Right ventricle myocardium inferior (tissue), 1 donor: ENCODE measurements around the gene CBX5. TPM values are rescaled to one million over a fixed set of nuclear protein-coding genes. Genes with fewer than 3 reads are reported as not detected.
"Not testable (repeated sequence)": the region's sequence is repeated elsewhere in the genome, so short reads cannot be mapped to it uniquely, and the experiment has no call there.

ENCODE experiments used
- ATAC-seq: fragments of 200-7000 bp; cut with Tn5 transposase; one replicate; pipeline ENCODE4 v1.9.1; 2020; ENCODE audit warnings: mild to moderate bottlenecking, moderate library complexity
- DNase-seq: peaks from one replicate; pipeline ENCODE4 v3.0.0; 2021; ENCODE audit errors: missing footprints
- intact Hi-C: fragments of 100-400 bp; cut with DNase I; formaldehyde crosslinking; loops from one replicate; pipeline ENCODE4 v1.11.0; 2022
- total RNA-seq: library from RNA; stranded (reverse); fragmentation: NEBNext Ultra II Directional; extraction: Animal tissue kit (Norgen Biotek cat#: 25700); gene quantifications from one replicate; pipeline ENCODE4 v1.2.1, GENCODE V29; 2021
- donor health status: DM: no; HTN: yes; CAD: no; lungs with severe emphysema.

Gene CBX5
- total RNA-seq, 1 donor from 2014 or later = 43.0 TPM

DNA sequence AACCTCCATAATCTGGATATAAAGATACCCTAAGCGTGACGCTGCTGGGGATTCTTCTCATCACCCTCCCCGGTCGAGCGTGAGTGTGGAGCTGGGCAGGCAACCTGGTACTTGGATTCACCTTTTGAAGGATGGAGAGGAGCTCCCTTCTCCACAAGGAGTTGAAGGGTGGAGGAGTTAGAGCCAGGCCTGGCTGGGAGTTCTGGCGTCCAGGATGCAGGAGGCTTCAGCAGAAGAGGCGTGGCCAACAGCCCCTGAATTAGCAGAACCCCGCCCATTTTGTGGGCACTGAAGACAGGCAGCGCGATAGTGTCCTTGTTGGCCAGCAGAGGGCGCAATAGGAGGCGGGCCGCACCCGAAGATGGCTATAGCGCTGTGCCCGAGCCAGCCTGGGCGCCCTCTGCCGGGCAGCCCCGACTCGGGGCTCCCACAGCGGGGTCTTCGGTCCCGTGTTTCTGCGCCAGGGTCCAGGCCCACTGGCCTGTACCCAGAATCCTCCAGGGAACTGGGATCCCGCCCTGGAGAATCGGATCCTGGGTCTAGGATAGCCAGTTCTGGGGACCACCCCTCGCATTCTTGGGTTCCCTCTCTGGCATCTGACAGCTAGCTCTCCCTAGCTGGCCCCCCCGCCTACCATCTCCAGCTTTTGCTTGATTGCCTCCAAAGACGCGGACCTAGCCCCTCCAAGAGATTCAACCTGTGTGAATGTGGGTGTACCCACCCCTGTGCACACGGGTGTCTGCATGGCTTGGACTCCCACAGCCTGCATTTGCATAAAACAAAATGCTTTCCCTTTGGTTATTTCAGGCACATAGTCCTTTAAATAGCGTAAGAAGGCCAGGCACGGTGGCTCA lies 65.1 kb downstream of the CBX5 start:
- intact Hi-C loops = loop anchor here (5.0 kb wide), 1 partner anchor 63 kb away; no protein-coding TSS in a partner anchor
- DNase-seq (peak; percentile 93), ATAC-seq (peak; percentile 82)

DNA sequence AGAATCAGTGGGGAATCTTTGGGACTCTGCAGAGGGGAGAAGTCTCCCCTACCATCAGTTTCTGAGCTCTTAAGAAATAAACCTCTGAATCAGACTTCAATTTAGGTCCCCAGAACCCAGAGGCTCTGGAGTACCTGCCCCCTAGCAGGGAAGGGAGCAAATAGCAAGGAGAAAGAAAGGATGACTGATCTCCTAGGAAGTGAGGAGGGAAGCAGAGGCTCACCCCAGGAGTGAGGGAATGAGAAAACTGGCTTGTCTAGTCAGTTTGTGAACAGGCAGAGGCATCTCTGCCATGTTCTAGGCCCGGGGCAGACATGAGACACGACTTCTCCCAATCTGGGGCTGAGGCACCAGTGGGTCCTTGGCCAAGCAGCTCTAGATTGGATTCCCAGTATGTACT lies 66.8 kb downstream of the CBX5 start:
- intact Hi-C loops = no loop called here
- ATAC-seq = no peak
- no peak for DNase-seq

DNA sequence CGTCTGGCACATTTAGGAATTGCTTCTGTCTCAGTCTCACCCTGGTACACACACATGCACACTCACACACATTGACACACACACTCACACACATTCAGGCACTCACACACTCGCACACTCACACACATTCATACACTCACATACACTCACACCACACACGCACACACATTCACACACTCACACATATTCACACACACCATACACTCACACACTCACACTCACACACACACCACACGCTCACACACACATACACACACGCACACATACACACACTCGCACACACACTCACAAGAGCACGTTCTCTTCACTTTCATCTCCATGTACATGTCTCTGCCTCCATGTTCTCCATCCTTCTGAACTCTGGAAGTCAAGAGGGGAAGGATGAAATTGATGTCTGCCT lies 68.0 kb downstream of the CBX5 start:
- intact Hi-C loops = no loop called here
- ATAC-seq = no peak

DNA sequence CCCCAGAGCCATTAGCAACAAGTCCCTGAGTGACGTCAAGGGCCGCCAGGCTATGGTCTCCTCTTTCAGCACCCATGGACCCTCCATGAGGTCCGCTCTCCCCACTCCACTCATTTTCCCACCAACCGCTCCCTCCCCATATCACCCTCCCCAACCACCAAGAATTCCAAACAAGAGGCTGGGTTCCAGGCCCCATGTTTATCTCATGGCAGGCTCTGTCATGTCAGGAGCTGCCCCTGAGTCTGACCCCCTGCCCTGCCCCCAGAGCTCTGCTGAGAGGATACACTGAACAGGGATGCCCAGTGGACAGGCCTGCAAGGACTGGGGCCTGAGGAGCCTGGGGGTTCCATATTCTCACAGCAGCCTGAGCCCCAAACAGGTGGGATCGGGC lies 69.5 kb downstream of the CBX5 start:
- DNase-seq (no peak), ATAC-seq (no peak)
- intact Hi-C loops = no loop called here

More for the DNA sequence above, 68.0 kb downstream of the CBX5 start:
- no peak for DNase-seq

DNA sequence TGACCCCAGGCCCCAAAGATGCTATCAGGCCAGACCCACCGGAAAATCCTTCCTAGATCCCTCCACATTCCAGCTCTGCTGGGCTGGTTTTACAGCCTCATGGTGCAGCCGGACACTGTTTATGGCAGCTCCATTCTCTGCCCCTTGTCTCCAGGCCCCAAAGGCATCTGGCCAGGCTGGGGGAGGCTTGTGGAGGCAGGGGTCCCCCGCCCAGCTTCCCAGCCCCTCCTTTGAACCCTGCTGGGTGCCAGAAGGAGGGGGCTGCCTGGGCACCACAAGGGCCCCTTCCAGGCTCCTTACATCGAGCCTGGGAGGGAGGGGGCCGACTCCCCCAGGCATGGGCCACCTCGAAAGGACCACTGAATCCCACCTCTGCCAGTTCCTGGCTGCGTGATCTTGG lies 71.3 kb downstream of the CBX5 start:
- intact Hi-C loops = no loop called here
- no peak for DNase-seq

DNA sequence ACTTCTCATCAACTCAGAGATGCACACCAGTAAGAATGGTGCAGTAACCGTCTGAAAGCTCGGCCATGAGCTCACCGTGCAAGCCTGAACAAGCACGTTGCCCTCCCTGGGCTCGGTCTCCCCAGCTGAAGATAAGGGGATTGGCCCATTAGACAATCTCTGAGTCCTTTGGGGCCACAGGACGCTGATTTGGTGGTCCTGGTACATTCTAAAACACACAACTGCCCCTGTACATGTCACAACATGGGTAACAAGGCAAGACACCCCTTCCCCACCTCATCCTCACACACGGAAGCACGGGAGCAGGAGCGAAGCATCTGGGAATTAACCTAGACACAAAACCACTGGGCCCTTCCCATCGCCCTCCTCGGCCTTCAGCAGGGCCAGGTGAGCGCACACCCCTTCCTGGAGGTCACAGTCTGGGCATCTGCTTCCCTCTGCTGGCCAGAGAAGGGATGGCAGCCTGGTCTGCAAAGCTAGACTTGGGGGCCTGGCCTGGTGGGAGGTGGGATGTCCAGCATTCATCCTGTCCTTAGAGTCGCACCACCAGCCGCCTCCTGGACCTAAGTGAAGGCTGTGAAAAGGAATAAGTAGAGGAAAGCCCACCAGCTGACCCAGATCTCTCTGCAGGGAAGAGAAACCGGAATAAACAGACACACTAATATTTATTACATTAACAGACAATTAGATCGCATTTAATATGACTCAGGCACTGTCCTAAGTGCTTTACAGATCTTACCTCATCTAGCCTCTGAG lies 72.2 kb downstream of the CBX5 start:
- DNase-seq (no peak), ATAC-seq (peak; percentile 61)
- intact Hi-C loops = no loop called here

More for the DNA sequence above, 71.3 kb downstream of the CBX5 start:
- ATAC-seq = no peak

DNA sequence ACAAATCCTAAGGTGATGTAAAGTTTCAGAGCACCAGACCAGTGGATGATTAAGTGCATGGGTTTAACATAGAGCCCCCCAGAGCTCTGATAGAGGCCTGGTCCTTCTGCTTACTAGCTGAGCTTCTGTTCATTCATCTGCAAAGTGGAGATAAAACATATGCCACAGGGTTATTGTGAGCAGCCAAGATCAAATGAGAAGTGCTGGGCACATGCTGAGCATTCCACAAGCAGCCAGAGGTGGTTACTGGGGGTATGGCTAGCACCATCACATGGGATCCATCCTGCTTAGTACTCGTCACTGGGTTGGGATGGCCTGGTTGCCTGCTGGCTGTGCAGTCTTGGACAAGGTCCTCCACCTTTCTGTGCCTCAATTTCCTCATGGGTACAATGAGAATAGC lies 73.1 kb downstream of the CBX5 start:
- no peak for DNase-seq
- intact Hi-C loops = no loop called here
- no peak for ATAC-seq

DNA sequence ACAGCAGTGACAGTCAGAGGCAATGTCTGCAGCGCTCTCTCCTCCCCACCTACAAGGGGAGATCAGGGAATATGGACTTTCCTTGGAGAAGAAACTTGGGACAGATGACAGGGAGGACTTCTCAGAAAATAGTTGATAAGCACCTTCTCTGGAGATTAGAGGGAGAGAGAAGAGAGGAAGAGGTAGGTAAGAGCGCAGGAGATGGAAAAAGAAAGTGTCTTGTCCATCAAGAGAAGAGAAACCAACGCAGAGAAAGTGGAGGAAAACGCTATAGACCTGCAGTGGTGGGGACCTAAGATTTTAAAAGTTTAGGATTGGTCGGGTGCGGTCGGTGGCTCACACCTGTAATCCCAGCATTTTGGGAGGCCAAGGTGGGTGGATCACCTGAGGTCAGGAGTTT lies 75.6 kb downstream of the CBX5 start:
- intact Hi-C loops = no loop called here
- ATAC-seq (no peak), DNase-seq (no peak)

DNA sequence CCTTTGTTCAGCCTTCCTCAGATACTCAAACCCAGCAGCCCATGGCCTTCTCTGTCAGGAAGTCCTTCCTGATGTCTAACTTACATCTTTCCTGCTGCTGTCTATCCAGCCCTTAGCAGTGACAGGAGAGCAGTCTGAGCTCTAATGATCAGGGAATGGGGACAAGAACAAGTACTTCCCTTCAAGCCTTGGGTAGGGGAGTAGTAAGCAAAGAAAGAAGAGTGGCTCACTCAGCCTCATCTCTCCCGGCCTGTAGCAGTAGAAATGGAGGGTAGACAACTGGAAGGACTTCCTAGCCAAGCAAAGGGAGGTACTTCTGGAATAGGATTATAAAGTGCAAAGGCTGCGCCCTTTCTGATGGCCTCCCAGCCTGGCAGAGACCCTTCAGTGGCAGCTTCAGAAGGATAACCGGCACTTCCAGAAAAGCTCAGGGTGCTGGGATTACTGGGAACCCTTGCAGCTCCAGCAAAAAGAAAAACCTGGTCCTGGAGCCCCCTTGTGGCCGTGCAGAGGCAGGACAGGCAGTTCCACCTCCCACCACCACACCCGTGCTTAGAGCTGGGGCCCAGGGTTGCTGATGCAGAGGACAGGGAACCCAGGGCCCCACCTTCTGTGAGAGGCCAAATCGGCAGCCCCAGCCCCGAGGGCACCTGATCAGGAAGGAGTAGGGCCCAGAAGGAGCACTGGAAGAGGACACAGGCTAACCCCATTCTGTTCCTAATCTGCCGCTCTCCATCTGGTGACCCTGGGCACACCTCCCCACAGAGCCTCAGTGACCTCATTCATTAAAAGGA lies 78.7 kb downstream of the CBX5 start:
- intact Hi-C loops = loop anchor here (2.0 kb wide), 1 partner anchor 194 kb away; no protein-coding TSS in a partner anchor
- DNase-seq (no peak), ATAC-seq (peak; percentile 81)

DNA sequence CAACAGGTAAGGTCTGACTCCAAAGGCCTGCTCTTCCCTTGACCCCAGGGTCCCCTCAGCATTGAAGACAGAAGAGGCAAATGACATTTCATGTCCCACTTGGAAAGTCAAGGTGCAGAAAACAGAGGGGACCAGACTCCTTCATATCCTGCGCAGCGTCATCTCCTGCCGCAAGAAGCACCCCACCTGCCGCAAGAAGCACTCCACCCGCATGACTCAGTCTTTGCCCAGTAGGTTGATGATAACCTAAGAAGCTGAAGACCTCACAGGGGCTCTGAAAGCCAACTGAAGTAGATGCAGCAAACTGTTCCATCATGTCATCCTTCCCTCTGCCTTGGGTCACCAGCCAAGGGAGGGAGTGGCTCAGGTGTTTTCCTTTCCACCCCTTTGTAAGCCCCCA lies 79.5 kb downstream of the CBX5 start:
- ATAC-seq = no peak
- DNase-seq = no peak
- intact Hi-C loops = loop anchor here (2.0 kb wide), 1 partner anchor 194 kb away; no protein-coding TSS in a partner anchor

DNA sequence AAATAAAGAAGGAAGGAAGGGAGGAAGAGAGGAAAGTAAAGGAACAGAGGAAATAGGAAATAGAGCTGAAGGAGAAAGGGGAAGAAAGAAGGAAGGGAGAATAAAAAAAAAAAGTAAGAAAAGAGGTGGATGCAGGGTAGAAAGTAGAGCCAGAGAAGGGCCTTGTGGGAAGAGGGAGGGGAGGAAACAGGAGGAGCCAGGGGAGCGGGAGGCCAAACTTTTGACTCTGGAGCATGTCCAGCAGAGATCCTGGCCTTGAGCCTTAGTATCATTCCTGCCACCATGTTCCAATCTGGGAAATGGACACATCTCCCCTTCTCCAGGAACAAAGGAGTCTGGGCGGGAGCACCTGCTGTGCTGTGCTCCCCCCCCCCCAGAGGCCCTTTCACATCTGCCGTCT lies 80.0 kb downstream of the CBX5 start:
- intact Hi-C loops = loop anchor here (2.0 kb wide), 1 partner anchor 193 kb away; no protein-coding TSS in a partner anchor
- ATAC-seq (no peak), DNase-seq (no peak)

DNA sequence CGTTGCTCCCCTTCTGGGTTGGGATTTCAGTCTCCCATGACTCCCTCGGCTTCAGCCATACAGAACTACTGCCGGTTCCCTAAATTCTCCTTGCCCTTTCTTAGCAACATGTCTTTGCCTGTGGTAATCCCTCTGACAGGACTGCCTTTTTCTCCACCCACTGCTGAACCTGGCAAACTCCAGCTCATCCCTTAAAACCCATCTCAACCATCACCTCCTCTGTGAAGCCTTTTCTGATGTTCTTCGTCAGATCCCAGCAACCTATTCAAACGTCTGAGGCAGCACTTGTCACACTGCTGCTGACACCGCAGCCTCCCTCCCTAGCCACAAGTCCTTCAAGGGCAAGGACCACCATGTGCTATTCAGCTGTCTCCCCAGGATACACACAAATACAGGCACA lies 80.9 kb downstream of the CBX5 start:
- intact Hi-C loops = no loop called here
- no peak for DNase-seq
- no peak for ATAC-seq

DNA sequence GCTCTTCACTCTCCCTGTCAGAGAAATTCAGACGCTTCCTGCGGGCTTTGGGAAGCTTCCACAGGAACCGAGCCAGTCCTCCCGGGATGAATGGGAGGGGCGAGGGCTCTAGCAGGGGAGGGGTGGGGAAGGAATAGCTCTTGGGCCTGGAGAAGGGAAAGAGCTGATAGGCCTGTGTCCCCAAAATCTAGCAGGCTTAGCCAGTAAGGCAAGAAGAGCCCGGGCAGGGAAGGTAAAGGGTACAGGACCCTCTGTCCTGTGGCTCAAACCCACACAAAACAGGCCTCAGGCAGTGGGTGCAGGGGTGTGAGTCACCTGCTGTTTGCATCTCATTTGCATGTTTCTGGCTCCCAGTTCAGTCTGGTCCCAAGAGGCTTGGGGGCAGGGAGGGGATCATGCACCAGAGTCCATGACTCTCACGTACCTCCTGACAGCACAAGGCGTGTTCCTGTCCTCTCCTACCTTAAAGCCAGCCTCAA lies 82.5 kb downstream of the CBX5 start:
- no peak for DNase-seq

DNA sequence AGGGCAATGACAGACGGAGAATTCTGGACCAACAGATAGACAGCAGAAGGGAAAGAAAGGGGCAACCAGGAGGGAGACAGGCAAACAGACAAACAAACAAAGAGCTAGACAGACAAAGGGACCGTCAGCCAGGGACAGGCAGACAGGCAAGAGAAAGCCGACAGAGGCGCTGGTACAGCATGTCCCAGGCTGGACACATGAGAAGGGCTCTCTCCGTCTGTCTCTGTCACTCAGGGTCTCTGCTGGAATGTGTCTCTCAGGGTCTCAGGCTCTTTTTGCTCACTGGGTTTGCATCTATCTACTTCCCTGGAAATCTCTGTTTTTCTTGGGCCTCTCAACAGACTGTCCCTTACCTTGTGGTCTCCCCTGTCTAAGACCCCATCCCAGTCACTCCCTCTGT lies 82.9 kb downstream of the CBX5 start:
- intact Hi-C loops = no loop called here
- DNase-seq (no peak), ATAC-seq (no peak)

More for the DNA sequence above, 82.5 kb downstream of the CBX5 start:
- intact Hi-C loops = no loop called here
- ATAC-seq = no peak

DNA sequence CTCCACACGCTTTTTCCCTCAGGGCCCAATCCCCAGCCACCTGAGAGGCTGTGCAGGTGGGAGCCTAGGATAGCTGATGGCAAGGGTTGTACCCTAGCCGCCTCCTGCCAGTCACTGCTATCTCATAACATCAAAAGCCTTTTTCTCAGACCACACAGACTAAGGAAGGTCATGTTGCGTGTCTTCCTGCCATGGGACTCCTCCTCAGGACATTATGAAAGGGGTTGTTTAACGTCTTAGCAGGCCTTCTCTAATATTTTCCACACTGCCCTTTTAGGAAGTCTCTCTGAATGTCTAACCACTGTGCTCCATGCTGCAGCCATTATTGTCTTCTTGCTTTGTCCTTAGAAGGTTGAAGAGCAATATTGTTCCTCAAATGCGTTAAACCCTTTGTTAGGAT lies 83.5 kb downstream of the CBX5 start:
- ATAC-seq (no peak), DNase-seq (no peak)
- intact Hi-C loops = no loop called here

DNA sequence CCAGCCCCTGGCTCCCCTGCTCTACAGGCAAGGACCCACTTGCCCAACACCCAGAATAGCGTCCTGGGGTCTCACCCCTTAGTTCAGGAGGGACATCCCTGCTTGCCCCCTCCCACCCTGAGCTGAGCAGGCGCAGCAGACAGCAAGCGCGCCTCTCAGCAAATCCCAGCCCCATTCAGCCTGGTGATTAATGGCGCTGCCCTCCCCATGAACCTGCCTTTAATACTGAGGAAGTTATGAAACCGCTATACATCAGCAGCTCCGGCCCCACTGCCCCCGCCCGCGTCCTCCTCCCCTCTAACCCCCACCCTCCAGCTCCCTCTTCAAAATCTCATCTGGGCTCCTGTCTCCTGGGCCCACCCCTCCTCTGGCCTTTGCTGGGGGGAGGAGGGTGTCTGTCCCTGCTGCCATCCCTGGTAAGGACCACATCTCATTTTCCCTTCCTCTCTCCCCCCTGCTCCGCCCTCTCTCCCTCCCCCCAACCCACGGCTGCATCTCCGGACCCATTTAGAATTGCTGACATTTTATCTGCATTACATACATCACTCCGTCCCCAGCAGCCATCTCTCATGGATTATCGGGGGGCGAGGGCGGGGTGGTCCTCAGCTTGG lies 84.1 kb downstream of the CBX5 start:
- no peak for DNase-seq
- intact Hi-C loops = no loop called here
- ATAC-seq = no peak

DNA sequence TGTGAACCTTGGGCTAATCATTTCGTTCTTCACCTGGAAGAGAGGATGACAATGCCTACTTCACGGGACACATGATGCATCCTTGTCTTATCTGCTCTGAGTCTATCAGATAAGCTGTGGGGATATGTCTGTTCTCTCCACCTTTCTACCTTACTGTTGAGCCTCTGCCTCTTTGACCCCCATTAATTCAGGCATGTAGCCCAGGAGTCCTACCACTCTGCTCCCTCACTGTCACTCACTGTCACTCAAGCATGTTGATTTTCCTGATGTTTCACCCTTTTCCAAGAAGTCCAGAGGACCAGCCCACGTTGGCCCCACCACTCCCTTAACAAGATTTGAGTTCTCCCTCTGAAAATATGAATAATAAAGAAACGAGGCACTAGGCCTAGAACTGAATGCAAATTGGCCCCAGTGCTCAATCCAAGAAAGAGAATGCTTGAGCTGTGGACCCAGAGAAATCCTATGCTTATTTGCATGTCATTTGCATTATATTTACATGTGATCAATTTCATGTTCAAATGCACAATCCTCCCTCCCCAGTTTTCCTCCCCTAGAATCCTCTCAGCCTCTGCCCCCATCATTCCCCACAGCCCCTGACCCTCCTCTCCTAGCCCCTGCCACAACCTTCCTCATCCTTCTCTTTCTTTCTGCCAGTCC lies 84.7 kb downstream of the CBX5 start:
- intact Hi-C loops = no loop called here
- DNase-seq (no peak), ATAC-seq (no peak)

DNA sequence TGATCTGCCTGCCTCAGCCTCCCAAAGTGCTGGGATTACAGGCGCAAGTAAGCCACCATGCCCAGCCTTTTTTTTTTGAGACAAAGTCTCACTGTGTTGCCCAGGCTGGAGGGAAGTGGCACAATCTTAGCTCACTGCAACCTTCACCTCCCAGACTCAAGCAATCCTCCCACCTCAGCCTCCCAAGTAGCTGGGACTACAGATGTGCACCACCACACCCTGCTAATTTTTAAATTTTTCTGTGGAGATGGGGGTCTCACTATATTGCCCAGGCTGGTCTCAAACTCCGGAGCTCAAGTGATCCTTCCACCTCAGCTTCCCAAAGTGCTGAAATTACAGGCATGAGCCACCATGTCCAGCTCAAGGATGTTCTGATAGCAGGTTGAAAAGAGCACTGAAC lies 85.3 kb downstream of the CBX5 start:
- DNase-seq, intact Hi-C loops, ATAC-seq: not testable (repeated sequence)
